WI38 (cell line): Measurements from ENCODE around the gene TEX52.

Experiments
- H3K4me3 ChIP-seq: 2 replicates; pipeline ENCODE4 v1.5.1; 2011; ENCODE audit warnings: low read depth, mild to moderate bottlenecking, control low read depth, low read length
- TF ChIP-seq, protein P1 (sequence below): IDR thresholded peaks from 2 replicates; pipeline ENCODE4 v1.5.1; 2012; ENCODE audit warnings: low read depth, mild to moderate bottlenecking, control low read depth, low read length

Gene TEX52

DNA sequence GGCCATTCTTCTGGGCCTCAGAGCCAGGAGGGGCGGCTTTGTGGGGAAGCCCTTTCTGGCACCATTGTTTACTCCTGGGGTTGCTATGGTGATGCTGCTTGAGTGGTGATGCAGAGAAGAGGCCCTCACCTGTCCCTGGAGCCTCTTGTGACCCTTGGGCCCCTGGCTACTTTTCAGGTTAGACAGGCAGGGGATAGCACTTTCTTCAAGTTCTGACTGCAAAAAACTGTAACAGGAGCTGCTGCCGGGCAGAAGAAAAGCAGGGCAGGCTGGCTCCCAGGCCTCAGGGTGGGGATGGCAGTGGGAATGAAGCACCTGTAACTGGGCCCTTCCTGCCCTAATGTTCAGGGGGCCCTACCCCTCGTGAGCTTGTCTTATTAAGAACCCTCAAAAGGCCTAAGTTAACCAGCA lies at the start of gene TEX52:
TSS of gene TEX52 (minus strand) at position 19 of the 411 bp plus-strand sequence. CDS start at position 6, 13 bp downstream.
- no peak within 1 kb of the TSS for H3K4me3 ChIP-seq
- TF ChIP-seq, protein P1, sequence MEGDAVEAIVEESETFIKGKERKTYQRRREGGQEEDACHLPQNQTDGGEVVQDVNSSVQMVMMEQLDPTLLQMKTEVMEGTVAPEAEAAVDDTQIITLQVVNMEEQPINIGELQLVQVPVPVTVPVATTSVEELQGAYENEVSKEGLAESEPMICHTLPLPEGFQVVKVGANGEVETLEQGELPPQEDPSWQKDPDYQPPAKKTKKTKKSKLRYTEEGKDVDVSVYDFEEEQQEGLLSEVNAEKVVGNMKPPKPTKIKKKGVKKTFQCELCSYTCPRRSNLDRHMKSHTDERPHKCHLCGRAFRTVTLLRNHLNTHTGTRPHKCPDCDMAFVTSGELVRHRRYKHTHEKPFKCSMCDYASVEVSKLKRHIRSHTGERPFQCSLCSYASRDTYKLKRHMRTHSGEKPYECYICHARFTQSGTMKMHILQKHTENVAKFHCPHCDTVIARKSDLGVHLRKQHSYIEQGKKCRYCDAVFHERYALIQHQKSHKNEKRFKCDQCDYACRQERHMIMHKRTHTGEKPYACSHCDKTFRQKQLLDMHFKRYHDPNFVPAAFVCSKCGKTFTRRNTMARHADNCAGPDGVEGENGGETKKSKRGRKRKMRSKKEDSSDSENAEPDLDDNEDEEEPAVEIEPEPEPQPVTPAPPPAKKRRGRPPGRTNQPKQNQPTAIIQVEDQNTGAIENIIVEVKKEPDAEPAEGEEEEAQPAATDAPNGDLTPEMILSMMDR, result no peak

GRCh38 chr12:2904260-2904659 lies 47.4 kb upstream of the TEX52 start:
- H3K4me3 ChIP-seq, result no peak overlapping the region
- TF ChIP-seq, protein P1, result no peak

DNA sequence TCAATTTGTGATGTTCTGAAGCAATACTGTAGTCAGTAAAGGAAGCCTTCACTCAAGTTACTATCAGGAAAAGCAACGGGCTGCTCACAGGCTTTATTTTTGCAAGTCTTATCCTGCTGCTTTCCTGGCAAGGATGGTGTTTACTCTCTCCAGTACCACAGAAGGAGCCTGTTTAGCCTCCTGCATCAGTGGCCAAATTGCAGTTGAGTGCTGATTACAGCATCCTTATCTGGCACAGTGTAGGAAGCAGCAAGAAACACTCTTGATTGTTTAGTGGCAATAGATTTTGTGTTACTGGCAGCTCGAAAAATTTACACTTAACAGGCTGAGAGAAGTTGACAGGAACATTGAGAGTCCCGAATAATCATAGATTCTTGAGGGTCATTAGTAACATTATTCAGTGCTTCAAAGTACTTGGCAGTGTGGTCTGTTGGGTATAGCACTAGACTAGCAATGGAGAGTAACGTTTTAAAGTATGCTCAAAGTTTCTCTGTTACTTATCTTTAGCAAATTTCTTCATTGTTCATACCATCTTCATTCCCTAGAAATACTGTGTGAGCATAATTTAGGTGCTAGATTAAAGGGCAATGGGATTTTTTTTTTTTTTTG lies 45.5 kb upstream of the TEX52 start:
- TF ChIP-seq, protein P1, result no peak
- H3K4me3 ChIP-seq, result no peak overlapping the region

DNA sequence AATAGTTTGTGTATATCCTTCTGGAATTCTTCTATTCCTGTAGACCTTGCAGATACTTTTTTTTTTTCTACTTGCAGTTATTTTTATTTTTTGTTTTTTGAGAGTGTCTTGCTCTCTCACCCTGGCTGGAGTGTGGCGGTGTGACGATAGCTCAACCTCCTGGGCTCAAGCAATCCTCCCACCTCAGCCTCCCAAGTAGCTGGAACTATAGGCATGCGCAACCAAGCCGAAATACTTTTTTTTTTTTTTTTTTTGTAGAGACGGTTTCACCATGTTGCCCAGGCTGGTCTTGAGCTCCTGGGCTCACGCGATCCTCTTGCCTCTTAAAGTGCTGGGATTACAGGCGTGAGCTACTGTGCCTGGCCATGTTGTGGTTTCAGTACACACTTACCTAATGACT lies 43.8 kb upstream of the TEX52 start:
- TF ChIP-seq, protein P1, result no peak
- H3K4me3 ChIP-seq, result no peak overlapping the region

DNA sequence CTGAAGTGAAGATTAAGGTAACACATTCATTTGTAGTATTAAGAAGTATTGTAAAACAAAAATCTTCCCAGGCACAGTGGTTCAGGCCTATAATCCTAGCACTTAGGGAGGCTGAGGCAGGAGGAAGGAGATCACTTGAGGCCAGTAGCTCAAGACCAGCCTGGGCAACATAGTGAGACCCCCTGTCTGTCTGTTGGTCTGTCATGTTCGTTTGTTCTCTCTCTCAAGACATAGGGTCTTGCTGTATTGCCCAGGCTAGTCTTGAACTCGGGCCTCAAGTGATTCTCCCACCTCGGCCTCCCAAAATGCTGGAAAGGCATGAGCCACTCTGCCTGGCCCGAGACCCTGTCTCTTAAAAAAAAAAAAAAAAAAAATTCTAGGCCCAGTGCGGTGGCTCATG lies 40.6 kb upstream of the TEX52 start:
- TF ChIP-seq, protein P1, result no peak
- no peak overlapping the region for H3K4me3 ChIP-seq

GRCh38 chr12:2895511-2895910 lies 38.7 kb upstream of the TEX52 start:
- no peak overlapping the region for H3K4me3 ChIP-seq
- TF ChIP-seq, protein P1, result no peak

- H3K4me3 ChIP-seq, result no peak overlapping the region
- TF ChIP-seq, protein P1, result no peak
Observed at GRCh38 chr12:2895051-2895451, 38.2 kb upstream of the TEX52 start.
